GM12872 (cell line): ENCODE data around the gene SLC49A4.

Experiments used
- TF ChIP-seq, protein P1 (sequence below): IDR thresholded peaks from 3 replicates; pipeline ENCODE4 v1.5.1; 2011; ENCODE audit warnings: low read depth, mild to moderate bottlenecking, low read length, moderate library complexity; ENCODE audit not compliant: insufficient read depth

The SLC49A4 gene

DNA sequence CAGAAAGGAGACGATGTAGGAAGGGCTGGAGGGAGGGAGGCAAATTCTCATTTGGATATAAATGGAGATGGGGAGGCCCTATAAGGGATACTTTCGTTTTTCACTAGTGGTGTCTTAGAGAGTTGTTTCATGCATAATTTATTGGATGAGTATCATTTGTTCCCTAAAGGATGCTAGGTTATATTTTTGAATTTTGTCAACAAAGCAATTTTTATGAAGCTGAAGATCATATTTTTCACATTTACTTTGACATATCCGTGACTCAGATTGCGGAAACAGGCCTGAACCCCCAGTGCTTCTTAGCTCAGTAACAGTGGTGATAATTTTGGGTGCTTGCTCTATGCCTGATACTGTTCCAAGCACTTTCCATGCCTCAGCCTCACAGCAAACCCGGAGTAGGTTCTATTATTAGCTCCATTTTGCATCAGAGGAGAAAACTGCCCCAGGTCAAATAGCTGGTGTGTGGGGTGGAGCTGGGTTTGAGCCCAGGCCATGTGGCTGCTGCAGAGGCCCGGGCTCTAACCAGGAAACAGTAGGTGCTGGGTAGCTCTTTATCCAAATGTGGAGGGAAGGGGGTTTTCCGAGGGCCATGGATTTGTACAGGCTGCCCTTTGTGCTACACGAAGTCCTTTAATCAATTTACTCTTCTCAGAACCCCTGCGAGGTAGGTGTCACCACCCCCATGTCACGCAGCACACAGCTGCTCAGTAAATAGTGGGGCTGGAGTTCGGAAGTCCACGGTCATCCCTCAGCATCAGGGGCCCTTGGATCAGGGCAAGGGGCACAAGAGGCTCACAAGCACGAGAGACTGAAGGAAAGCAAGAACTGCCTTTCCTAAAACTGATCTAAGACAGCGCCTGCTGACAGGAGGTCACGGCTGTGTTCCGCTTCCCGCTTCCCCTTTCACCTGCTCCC, 99.1 kb downstream of the SLC49A4 start:
- TF ChIP-seq, protein P1, sequence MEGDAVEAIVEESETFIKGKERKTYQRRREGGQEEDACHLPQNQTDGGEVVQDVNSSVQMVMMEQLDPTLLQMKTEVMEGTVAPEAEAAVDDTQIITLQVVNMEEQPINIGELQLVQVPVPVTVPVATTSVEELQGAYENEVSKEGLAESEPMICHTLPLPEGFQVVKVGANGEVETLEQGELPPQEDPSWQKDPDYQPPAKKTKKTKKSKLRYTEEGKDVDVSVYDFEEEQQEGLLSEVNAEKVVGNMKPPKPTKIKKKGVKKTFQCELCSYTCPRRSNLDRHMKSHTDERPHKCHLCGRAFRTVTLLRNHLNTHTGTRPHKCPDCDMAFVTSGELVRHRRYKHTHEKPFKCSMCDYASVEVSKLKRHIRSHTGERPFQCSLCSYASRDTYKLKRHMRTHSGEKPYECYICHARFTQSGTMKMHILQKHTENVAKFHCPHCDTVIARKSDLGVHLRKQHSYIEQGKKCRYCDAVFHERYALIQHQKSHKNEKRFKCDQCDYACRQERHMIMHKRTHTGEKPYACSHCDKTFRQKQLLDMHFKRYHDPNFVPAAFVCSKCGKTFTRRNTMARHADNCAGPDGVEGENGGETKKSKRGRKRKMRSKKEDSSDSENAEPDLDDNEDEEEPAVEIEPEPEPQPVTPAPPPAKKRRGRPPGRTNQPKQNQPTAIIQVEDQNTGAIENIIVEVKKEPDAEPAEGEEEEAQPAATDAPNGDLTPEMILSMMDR: no peak

DNA sequence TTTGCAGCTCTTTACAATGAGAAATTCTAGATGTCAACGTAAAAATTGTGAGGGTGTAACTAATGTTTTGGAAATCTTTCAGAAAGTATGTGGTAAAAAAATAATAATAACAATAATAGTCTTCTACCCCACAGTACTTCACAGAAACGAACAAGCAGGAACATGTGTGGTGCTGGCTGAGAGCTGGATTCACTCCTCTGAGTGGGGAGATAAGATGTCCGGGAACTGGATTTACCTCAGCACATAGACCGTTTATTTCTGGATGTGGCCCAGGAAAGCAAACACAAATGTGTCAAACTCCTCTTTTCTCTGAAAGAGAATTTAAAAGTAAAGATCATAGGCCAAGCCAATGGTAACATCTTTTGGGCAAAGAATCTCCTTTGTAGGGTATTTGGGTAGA, 103.4 kb downstream of the SLC49A4 start:
- TF ChIP-seq, protein P1: no peak

DNA sequence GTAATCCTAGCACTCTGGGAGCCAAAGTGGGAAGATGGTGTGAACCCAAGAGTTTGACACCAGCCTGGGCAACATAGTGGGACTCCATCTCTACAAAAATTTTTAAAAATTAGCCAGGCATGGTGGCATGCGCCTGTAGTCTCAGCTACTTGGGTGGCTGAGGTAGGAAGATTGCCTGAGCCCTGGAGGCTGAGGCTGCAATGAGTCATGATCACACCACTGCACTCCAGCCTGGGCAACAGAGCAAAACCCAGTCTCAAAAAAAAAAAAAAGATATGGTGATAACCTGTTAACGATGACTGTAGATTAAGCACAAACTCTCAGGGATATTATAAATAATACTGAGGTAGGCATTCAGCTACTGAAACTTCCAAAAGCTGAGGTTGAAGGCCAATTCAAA, 107.5 kb downstream of the SLC49A4 start:
- TF ChIP-seq, protein P1: no peak

DNA sequence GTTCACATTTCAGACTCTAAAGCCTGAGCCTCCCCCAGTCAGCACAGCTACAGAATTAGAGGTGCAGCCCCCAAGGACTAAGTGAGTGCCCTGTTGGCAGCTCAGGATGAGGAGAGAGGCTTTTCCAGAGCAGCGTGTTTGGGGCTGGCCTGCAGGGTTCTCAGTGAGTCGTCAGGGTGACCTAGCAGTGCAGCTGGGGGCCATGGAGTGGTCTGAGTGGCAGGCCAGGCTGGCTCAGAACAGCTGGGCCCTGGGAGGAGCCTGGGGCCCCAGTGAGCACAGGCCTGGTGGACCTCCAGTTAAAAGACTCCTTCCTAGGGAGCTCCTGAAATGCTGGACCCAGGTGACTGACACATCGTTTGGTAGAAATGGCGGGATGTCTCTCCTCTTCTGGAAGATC, 108.3 kb downstream of the SLC49A4 start:
- TF ChIP-seq, protein P1: no peak

DNA sequence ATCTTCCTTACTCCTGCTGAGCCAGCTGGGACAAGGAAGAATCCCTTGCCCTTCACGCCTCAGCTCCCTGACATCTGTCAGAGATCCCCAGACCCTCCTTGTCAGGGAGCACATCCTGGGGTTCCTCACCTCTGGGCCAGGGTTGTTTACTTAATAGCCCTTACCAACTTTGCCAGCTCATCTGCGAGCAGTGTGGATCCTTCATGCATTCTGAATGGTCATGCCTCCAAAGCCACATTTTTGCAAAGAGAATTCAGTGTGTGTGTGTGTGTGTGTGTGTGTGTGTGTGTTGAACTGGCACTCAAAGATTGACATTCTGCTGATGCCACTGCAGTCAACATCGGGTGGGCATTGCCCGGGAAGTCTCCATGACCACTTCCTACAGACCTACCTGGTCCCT, 112.6 kb downstream of the SLC49A4 start:
- TF ChIP-seq, protein P1: no peak

DNA sequence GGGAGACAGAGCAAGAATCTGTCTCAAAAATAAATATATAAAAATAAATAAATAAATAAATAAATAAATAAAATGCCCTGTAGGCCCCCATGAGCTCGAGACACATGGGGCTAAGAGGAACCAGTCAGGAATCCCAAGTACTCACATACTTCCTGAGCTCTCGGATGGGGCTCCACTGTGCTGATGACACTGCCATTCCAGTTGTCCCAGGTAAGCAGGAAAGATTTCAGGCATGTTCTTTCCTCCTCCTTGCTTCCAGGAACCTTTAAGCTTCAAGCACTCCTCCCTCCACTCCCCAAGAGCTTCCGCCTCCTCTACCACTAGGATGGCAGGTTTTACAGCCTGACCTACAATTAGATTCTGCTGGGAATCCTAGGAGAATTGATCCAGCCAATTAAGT, 113.4 kb downstream of the SLC49A4 start:
- TF ChIP-seq, protein P1: no peak

DNA sequence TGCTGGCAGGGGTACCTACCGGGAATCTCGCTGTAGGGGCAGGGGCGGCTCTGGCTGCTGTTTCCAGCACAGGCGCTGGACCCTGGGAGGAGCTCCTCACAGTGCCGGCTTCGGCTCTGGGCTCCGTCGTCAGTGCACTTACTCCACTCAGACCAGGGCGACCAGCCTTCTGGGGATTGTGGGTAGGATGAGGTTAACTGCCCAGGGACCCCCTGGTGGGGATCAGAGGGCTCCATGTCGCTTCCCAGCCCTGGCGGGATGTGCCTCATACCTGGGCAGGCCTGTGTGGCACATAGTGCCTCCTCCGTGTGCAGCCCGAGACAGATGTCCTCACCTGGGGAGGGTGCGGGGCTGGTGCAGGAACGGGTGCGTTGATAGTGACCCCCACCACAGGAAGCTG, 117.0 kb downstream of the SLC49A4 start:
- TF ChIP-seq, protein P1: no peak
